IMR-90 (cell line): ENCODE results near the gene ISCA1. TPM values are rescaled to one million over a fixed set of nuclear protein-coding genes. Genes with fewer than 3 reads are reported as not detected.

Source experiments
- ATAC-seq: fragments of 200-7000 bp; cut with Tn5 transposase; 2 replicates; pipeline ENCODE4 v1.9.1; 2020; ENCODE audit warnings: low read depth, mild to moderate bottlenecking, moderate library complexity
- BruUV-seq: library from RNA; stranded (reverse); fragments of 400-500 nt; replicated peaks from 2 replicates; lab custom pipeline; 2021; lab: Mats Ljungman, UMichigan
- CTCF ChIA-PET: fragments of 300-600 bp; formaldehyde crosslinking; extraction: SDS; loops from one replicate; lab custom pipeline; 2021; ENCODE audit warnings: antibody characterized with exemption; lab: Yijun Ruan, JAX
- POLR2A ChIA-PET: fragments of 300-600 bp; sonication (Branson Sonifier 250); formaldehyde crosslinking; loops from one replicate; lab custom pipeline; 2022; ENCODE audit warnings: antibody characterized with exemption; ENCODE audit not compliant: unreplicated experiment; lab: Charles Lee
- DNase-seq: peaks from one replicate; pipeline ENCODE4 v3.0.0; 2013
- H2AFZ ChIP-seq: replicated peaks from 2 replicates; pipeline ENCODE3; 2013; ENCODE audit warnings: low read length, mild to moderate bottlenecking; ENCODE audit not compliant: poor library complexity
- H2AK5ac ChIP-seq: 2 replicates; pipeline ENCODE4 v1.6.1; 2013; ENCODE audit warnings: low read depth, low read length, inconsistent platforms
- H2AK9ac ChIP-seq: replicated peaks from 2 replicates; pipeline ENCODE3; 2013; ENCODE audit warnings: mild to moderate bottlenecking, low read depth, low read length, moderate library complexity; ENCODE audit not compliant: poor library complexity
- H2BK120ac ChIP-seq: 2 replicates; pipeline ENCODE4 v1.6.1; 2013; ENCODE audit warnings: low read depth, low read length, inconsistent platforms
- H2BK15ac ChIP-seq: 3 replicates; pipeline ENCODE4 v1.6.1; 2013; ENCODE audit warnings: low read depth, low read length, inconsistent platforms
- H2BK20ac ChIP-seq: 2 replicates; pipeline ENCODE4 v1.6.1; 2013; ENCODE audit warnings: low read depth, mild to moderate bottlenecking, inconsistent platforms, low read length, moderate library complexity
- H2BK5ac ChIP-seq: 2 replicates; pipeline ENCODE4 v1.6.1; 2013; ENCODE audit warnings: mild to moderate bottlenecking, low read depth, low read length, inconsistent platforms; ENCODE audit not compliant: poor library complexity, severe bottlenecking
- H3K14ac ChIP-seq: replicated peaks from 2 replicates; pipeline ENCODE4 v1.6.1; 2013; ENCODE audit warnings: low read depth, low read length, inconsistent platforms
- H3K18ac ChIP-seq: 2 replicates; pipeline ENCODE4 v1.6.1; 2013; ENCODE audit warnings: low read depth, low read length, control low read depth
- H3K23ac ChIP-seq: 2 replicates; pipeline ENCODE4 v1.6.1; 2013; ENCODE audit warnings: low read depth, low read length, inconsistent platforms
- H3K27ac ChIP-seq: 2 replicates; pipeline ENCODE4 v1.5.1; 2013; ENCODE audit warnings: mild to moderate bottlenecking, control low read depth, low read length; ENCODE audit not compliant: insufficient read depth
- H3K27me3 ChIP-seq: 2 replicates; pipeline ENCODE4 v1.6.1; 2013; ENCODE audit warnings: low read length; ENCODE audit not compliant: control insufficient read depth, insufficient read depth
- H3K36me3 ChIP-seq: 2 replicates; pipeline ENCODE4 v1.6.1; 2013; ENCODE audit warnings: low read length, mixed read lengths; ENCODE audit not compliant: control insufficient read depth, insufficient read depth
- H3K4ac ChIP-seq: 2 replicates; pipeline ENCODE4 v1.6.1; 2013; ENCODE audit warnings: low read depth, low read length, inconsistent platforms
- H3K4me1 ChIP-seq: 2 replicates; pipeline ENCODE4 v1.6.1; 2013; ENCODE audit warnings: low read length, mixed read lengths; ENCODE audit not compliant: control insufficient read depth, insufficient read depth
- H3K4me2 ChIP-seq: 2 replicates; pipeline ENCODE4 v1.6.1; 2013; ENCODE audit warnings: low read depth, mild to moderate bottlenecking, control low read depth, low read length, moderate library complexity
- H3K4me3 ChIP-seq: 2 replicates; pipeline ENCODE4 v1.5.1; 2013; ENCODE audit warnings: low read depth, mild to moderate bottlenecking, control low read depth, low read length, moderate library complexity; ENCODE audit not compliant: insufficient read depth
- H3K56ac ChIP-seq: 2 replicates; pipeline ENCODE4 v1.6.1; 2013; ENCODE audit warnings: low read length, inconsistent platforms; ENCODE audit not compliant: insufficient read depth; ENCODE audit errors: extremely low read depth
- H3K79me1 ChIP-seq, 2 experiments: 2 replicates each; pipeline ENCODE4 v1.6.1; 2013; ENCODE audit warnings: low read length in 2 of 2, inconsistent platforms in 1 of 2, low read depth in 1 of 2
- H3K9ac ChIP-seq: 2 replicates; pipeline ENCODE4 v1.6.1; 2013; ENCODE audit warnings: low read depth, low read length, control low read depth
- H3K9me1 ChIP-seq: 2 replicates; pipeline ENCODE4 v1.6.1; 2013; ENCODE audit warnings: low read length, inconsistent platforms; ENCODE audit not compliant: insufficient read depth
- H3K9me3 ChIP-seq: 2 replicates; pipeline ENCODE4 v1.6.1; 2013; ENCODE audit warnings: low read length; ENCODE audit not compliant: control insufficient read depth, insufficient read depth
- H4K20me1 ChIP-seq: 2 replicates; pipeline ENCODE4 v1.6.1; 2013; ENCODE audit warnings: low read length, inconsistent platforms; ENCODE audit not compliant: insufficient read depth
- H4K5ac ChIP-seq: 2 replicates; pipeline ENCODE4 v1.6.1; 2013; ENCODE audit warnings: mild to moderate bottlenecking, low read depth, low read length, control low read depth
- H4K8ac ChIP-seq, 2 experiments: 2 replicates each; pipeline ENCODE4 v1.6.1; 2013; ENCODE audit warnings: low read depth in 2 of 2, low read length in 2 of 2, control low read depth in 1 of 2, inconsistent platforms in 1 of 2
- H4K91ac ChIP-seq: 2 replicates; pipeline ENCODE4 v1.6.1; 2013; ENCODE audit warnings: low read depth, low read length, inconsistent platforms; ENCODE audit not compliant: insufficient read depth
- BHLHE40 ChIP-seq: fragments of 150-350 bp; IDR thresholded peaks from 2 replicates; pipeline ENCODE4 v1.6.1; 2016; ENCODE audit warnings: mild to moderate bottlenecking, low read depth, low read length
- CHD1 ChIP-seq: IDR thresholded peaks from 2 replicates; pipeline ENCODE4 v1.6.1; 2012; ENCODE audit warnings: low read depth, low read length, improper control_type of control experiment
- ELK1 ChIP-seq: fragments of 150-350 bp; IDR thresholded peaks from 2 replicates; pipeline ENCODE4 v1.6.1; 2016; ENCODE audit warnings: low read depth, mild to moderate bottlenecking, low read length, moderate library complexity, borderline replicate concordance
- FOS ChIP-seq: fragments of 150-350 bp; IDR thresholded peaks from 2 replicates; pipeline ENCODE4 v1.6.1; 2016; ENCODE audit warnings: low read depth, low read length
- MAFK ChIP-seq: IDR thresholded peaks from 2 replicates; pipeline ENCODE4 v1.6.1; 2012; ENCODE audit warnings: low read depth, low read length, improper control_type of control experiment
- MAZ ChIP-seq: IDR thresholded peaks from 2 replicates; pipeline ENCODE4 v1.6.1; 2012; ENCODE audit warnings: low read depth, mild to moderate bottlenecking, low read length, improper control_type of control experiment, moderate library complexity, borderline replicate concordance
- MXI1 ChIP-seq: IDR thresholded peaks from 2 replicates; pipeline ENCODE4 v1.6.1; 2012; ENCODE audit warnings: low read depth, mild to moderate bottlenecking, low read length, moderate library complexity, borderline replicate concordance
- NFE2L2 ChIP-seq: fragments of 150-350 bp; IDR thresholded peaks from 2 replicates; pipeline ENCODE4 v1.6.1; 2016; ENCODE audit warnings: low read depth, mild to moderate bottlenecking, low read length
- POLR2A ChIP-seq: IDR thresholded peaks from 2 replicates; pipeline ENCODE4 v1.6.1; 2012; ENCODE audit warnings: mild to moderate bottlenecking, low read depth, low read length
- RAD21 ChIP-seq: IDR thresholded peaks from 2 replicates; pipeline ENCODE4 v1.6.1; 2012; ENCODE audit warnings: low read length, improper control_type of control experiment
- RCOR1 ChIP-seq: IDR thresholded peaks from 2 replicates; pipeline ENCODE4 v1.6.1; 2012; ENCODE audit warnings: mild to moderate bottlenecking, low read length, improper control_type of control experiment; ENCODE audit not compliant: insufficient replicate concordance
- RFX5 ChIP-seq: IDR thresholded peaks from 2 replicates; pipeline ENCODE4 v1.8.0; 2012; ENCODE audit warnings: low read depth, mild to moderate bottlenecking, low read length, moderate library complexity
- SMC3 ChIP-seq: fragments of 150-350 bp; IDR thresholded peaks from 2 replicates; pipeline ENCODE4 v1.6.1; 2016; ENCODE audit warnings: low read depth, mild to moderate bottlenecking, antibody characterized with exemption, low read length, moderate library complexity
- USF2 ChIP-seq: fragments of 150-350 bp; IDR thresholded peaks from 2 replicates; pipeline ENCODE4 v1.6.1; 2017; ENCODE audit warnings: mild to moderate bottlenecking, antibody characterized with exemption, low read length, low read depth
- WGBS, 2 experiments: methylation state at CpG; one replicate each; pipeline versions ENCODE4 v1.1.5 to v1.1.7; 2013; ENCODE audit warnings: missing lambda C conversion rate in 2 of 2; ENCODE audit not compliant: insufficient read length in 1 of 2; ENCODE audit errors: extremely low coverage in 2 of 2; 5-methylcytosine and 5-hydroxymethylcytosine counted together
- dilution Hi-C: fragments of 300-500 bp; cut with HindIII; formaldehyde crosslinking; loops from one replicate; pipeline ENCODE4 v1.14.3; 2018; ENCODE audit warnings: low sequenced_read_pairs; ENCODE audit not compliant: unreplicated experiment
- in situ Hi-C: fragments of 300-500 bp; cut with MboI; formaldehyde crosslinking; loops from 3 replicates; pipeline ENCODE4 v1.14.3; 2019; ENCODE audit warnings: low sequenced_read_pairs, inconsistent platforms, mixed read lengths
- intact Hi-C: fragments of 100-400 bp; cut with micrococcal nuclease; formaldehyde crosslinking; loops from 2 replicates; pipeline ENCODE4 v1.10.0; 2022
- polyA plus RNA-seq, 3 experiments: library from polyadenylated mRNA; depleted of rRNA; stranded (reverse); fragments of >200 nt; gene quantifications; 2 replicates each; pipeline ENCODE4 v1.2.3, GENCODE V29; 2012; ENCODE audit warnings: low replicate concordance in 1 of 3
- total RNA-seq: library from RNA; depleted of rRNA; stranded (reverse); fragments of >200 nt; gene quantifications from 2 replicates; pipeline ENCODE4 v1.2.3, GENCODE V29; 2012

The ISCA1 gene
- total and polyA plus RNA-seq, 2 of the 4 experiments (the other 2 are of a cell fraction), result 14.7 to 15.1 TPM

GRCh38 chr9:86241216-86241615 is 41.1 kb downstream of the ISCA1 start:
- Histone ChIP-seq H3K56ac (no peak overlapping the region), H4K91ac (no peak overlapping the region), H2BK15ac (no peak overlapping the region), H3K4me1 (no peaks in the 10 kb centered on the region; the same call in 1 of the 2 replicates), H3K9me1 (no peaks in the 10 kb centered on the region), H3K18ac (no peak overlapping the region), H2AK9ac (no peak overlapping the region), H3K27me3 (no peaks in the 10 kb centered on the region), H3K4me3 (no peak overlapping the region), H4K20me1 (no peaks in the 10 kb centered on the region), H2AFZ (no peak overlapping the region), H4K8ac (no peak overlapping the region), H3K9me3 (no peaks in the 10 kb centered on the region), H3K27ac (no peak overlapping the region), H2BK20ac (no peak overlapping the region), H3K23ac (no peak overlapping the region), H4K5ac (no peak overlapping the region), H2BK5ac (no peak overlapping the region), H3K79me1 (no peaks in the 10 kb centered on the region), H2BK120ac (no peak overlapping the region), H3K36me3 (no peaks in the 10 kb centered on the region), H3K4me2 (no peak overlapping the region), H3K9ac (no peak overlapping the region), H3K14ac (no peak overlapping the region), H3K4ac (no peak overlapping the region), H2AK5ac (no peak overlapping the region)
- 87% methylated on average over 5 of the region's 7 CpGs; no CpG with 5 or more reads in 1 of the 2 experiments for WGBS, 2 experiments
- ChIA-PET CTCF (interaction anchor here (1.4 kb wide), 1 partner anchor 37 kb away, joined by 3 read pairs; no protein-coding TSS in a partner anchor), POLR2A (no interaction called here)
- in situ Hi-C loops (no loop called here), intact Hi-C loops (loop anchor here (10.0 kb wide), 1 partner anchor 416 kb away; no protein-coding TSS in a partner anchor), dilution Hi-C loops (no loop called here)
- ATAC-seq, result no peak
- no peak for TF ChIP-seq POLR2A
- no peak for TF ChIP-seq CHD1
- TF ChIP-seq MXI1, result no peak
- no peak for TF ChIP-seq RAD21
- no peak for TF ChIP-seq NFE2L2
- no peak for TF ChIP-seq USF2
- TF ChIP-seq SMC3, result no peak
- TF ChIP-seq MAFK, result no peak
- no peak for TF ChIP-seq FOS
- TF ChIP-seq MAZ, result no peak
- no peak for TF ChIP-seq RCOR1
- TF ChIP-seq ELK1, result no peak
- no peak for TF ChIP-seq BHLHE40
- TF ChIP-seq RFX5, result no peak
- BruUV-seq, result no TSS peak
- peak; percentile 11 for DNase-seq
